GM12865 (cell line): ENCODE data around the gene NAA60.
"Not testable (repeated sequence)": the region's sequence is repeated elsewhere in the genome, so short reads cannot be mapped to it uniquely, and the experiment has no call there.

Source experiments
- DNase-seq: peaks from one replicate; pipeline ENCODE4 v3.0.0; 2010; ENCODE audit warnings: low read depth
- H3K4me3 ChIP-seq: 2 replicates; pipeline ENCODE4 v1.5.1; 2011; ENCODE audit warnings: mild to moderate bottlenecking, low read depth, low read length, control low read depth
- TF ChIP-seq, protein P1 (sequence below): IDR thresholded peaks from 2 replicates; pipeline ENCODE4 v1.5.1; 2011; ENCODE audit warnings: low read length, control low read depth, low read depth, inconsistent platforms; ENCODE audit not compliant: insufficient read depth; ENCODE audit errors: missing control alignments

The NAA60 gene

DNA sequence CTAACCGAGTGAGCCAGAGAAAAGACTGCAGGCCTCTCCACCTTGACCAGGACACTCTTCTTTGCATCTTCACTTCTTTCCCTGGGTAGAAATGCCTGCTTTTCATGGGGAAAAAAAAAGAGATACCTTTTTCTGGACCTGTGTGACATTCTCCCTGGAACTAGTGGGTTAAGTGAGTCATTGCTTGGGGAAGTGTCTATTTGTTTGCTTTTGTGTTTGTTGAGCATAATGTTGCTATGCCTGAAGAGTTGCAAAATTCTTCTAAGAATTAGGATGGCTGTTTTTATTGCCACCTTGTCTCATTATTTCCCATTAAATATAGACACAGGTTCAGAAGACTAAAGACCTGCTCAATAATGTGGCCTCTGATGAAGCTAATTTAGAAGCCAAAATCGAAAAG is 76.1 kb downstream of the NAA60 start:
- H3K4me3 ChIP-seq, result no peak overlapping the region
- TF ChIP-seq, protein P1, sequence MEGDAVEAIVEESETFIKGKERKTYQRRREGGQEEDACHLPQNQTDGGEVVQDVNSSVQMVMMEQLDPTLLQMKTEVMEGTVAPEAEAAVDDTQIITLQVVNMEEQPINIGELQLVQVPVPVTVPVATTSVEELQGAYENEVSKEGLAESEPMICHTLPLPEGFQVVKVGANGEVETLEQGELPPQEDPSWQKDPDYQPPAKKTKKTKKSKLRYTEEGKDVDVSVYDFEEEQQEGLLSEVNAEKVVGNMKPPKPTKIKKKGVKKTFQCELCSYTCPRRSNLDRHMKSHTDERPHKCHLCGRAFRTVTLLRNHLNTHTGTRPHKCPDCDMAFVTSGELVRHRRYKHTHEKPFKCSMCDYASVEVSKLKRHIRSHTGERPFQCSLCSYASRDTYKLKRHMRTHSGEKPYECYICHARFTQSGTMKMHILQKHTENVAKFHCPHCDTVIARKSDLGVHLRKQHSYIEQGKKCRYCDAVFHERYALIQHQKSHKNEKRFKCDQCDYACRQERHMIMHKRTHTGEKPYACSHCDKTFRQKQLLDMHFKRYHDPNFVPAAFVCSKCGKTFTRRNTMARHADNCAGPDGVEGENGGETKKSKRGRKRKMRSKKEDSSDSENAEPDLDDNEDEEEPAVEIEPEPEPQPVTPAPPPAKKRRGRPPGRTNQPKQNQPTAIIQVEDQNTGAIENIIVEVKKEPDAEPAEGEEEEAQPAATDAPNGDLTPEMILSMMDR, result no peak
- DNase-seq, result no peak

DNA sequence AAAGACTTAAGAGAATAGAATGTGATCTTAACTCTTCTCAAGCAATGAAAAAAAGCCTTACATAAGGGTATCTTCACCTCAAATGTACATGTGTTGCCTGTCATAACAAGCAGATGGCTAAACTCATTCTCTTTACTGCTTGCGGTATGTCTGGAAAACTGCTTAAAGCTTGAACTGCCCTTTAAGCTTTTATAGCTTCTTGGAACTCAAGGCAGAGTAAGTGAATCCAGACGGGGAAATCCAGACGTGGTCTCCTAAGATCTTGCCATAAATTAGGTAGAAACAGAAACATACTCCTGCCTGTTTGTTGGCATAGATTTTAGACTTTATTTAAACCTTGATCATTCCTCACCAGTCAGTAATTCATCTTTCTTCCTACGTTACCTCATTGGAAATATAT is 76.9 kb downstream of the NAA60 start:
- DNase-seq, result no peak
- no peak overlapping the region for H3K4me3 ChIP-seq
- TF ChIP-seq, protein P1, result no peak

DNA sequence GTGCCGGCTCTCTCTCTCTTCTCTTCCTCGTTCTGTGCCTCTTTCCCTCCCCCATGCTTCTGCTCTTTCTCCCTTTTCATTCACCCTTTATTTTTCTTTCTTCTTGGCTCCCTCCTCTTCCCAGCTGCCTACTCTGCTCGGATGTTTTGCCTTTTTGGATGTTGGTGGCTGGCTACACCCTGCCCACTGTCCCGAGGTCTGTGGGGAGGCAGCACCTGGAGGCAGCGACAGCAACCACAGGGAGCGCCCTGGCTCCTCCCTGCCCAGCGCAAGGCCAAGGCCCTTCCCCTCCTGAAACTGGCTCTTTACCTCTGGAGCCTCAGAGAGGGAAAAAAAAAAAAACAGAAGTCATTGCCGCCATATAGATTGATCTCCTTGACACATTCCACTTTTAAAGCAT is 77.4 kb downstream of the NAA60 start:
- no peak overlapping the region for H3K4me3 ChIP-seq
- no peak for DNase-seq
- TF ChIP-seq, protein P1, result no peak

DNA sequence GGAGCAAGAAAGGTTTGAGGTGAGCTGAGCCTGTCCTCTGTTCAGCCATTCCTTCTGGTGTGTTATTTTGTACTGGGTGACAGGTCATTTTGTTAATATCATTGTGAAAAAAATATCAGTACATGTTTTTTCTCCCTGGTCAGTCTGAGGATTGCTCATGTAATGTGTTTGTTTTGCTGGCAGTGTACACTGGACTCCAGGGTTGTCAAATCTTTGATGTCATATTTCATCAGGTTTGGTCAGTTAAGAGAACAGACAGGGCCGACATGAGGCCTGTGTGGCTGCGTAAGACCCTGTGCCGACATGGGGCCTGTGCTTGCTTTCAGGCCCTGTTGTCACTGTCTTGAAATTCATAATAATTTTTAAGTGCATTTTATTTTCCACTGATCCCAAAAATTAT is 79.8 kb downstream of the NAA60 start:
- no peak for DNase-seq
- TF ChIP-seq, protein P1, result no peak
- no peak overlapping the region for H3K4me3 ChIP-seq

DNA sequence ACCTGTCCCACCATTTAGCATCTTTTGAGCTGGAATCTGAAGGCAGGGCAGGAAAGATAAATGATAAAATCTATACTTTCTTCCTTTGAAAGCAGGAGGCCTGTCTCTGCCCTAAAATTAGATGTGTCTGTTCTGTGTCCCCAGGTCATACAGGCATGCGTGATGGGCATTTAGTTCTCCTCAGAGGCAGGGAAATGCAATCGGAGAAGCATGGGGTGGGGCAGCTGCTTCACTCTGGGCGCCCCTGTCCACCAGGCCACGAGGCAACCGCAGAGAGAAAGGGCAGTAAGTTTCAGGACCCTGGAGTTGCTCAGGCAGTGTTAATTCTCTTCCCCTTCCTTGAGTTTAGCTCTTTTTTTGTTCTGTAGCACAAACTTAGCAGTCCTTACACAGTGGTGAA is 82.5 kb downstream of the NAA60 start:
- no peak overlapping the region for H3K4me3 ChIP-seq
- DNase-seq, result no peak
- TF ChIP-seq, protein P1, result no peak

DNA sequence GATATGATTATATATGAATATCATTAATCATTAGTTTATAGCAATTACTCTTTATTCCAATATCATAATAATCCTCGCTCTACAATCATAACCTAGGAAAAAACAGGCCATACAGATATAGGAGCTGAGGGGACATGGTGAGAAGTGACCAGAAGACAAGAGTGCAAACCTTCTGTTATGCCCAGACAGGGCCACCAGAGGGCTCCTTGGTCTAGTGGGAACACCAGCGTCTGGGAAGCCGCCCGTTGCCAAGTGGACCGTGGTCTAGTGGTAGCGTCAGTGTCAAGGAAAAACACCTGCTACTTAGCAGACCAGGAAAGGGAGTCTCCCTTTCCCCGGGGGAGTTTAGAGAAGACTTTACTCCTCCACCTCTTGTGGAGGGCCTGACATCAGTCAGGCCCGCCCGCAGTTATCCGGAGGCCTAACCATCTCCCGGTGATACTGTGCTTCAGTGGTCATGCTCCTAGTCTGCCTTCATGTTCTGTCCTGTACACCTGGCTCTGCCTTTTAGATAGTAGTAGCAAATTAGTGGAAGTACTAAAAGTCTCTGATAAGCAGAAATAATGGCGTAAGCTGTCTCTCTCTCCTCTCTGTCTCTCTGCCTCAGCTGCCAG is 83.8 kb downstream of the NAA60 start:
- H3K4me3 ChIP-seq, result not testable (repeated sequence)
- TF ChIP-seq, protein P1, result peak; percentile 69
- peak; percentile 74 for DNase-seq

DNA sequence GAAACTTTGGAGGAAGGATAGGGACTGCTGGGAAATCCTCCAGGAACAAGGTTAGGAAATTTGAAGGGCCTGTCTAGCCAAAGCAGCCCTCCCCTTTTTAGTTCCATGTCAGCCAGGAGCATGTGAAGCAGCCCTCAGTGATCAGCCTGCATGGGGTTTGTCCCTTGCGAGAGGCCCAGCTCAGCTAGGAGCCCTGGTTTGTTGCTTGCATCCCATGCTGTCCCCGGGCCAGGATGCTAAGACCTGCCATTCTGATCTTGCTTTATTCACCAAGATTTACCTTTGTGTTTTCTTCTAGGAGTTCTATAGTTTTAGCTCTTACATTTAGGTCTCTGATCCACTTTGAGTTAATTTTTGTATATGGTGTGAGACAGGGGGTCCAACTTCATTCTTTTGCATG is 84.9 kb downstream of the NAA60 start:
- TF ChIP-seq, protein P1, result no peak
- no peak for DNase-seq
- H3K4me3 ChIP-seq, result no peak overlapping the region
